AG04449 (cell line): ENCODE data around the gene TOPORS.

Source experiments
- CTCF ChIA-PET: fragments of 350-600 bp; formaldehyde crosslinking; extraction: SDS; loops from one replicate; lab custom pipeline; 2021; ENCODE audit warnings: antibody characterized with exemption; lab: Yijun Ruan, JAX
- POLR2A ChIA-PET: fragments of 400-600, 350-600 bp; formaldehyde crosslinking; extraction: SDS; loops from one replicate; lab custom pipeline; 2020; ENCODE audit warnings: antibody characterized with exemption, inconsistent platforms; lab: Yijun Ruan, JAX
- DNase-seq: peaks from one replicate; pipeline ENCODE4 v3.0.0-alpha.2; 2010; ENCODE audit warnings: low read depth, low spot score
- H3K4me3 ChIP-seq: 2 replicates; pipeline ENCODE4 v1.5.1; 2011; ENCODE audit warnings: low read depth, mild to moderate bottlenecking, control low read depth, low read length
- TF ChIP-seq, protein P1 (sequence below): IDR thresholded peaks from one replicate; pipeline ENCODE4 v1.5.1; 2011; ENCODE audit warnings: mild to moderate bottlenecking, moderate library complexity, low read length, control low read depth, inconsistent platforms; ENCODE audit not compliant: insufficient read depth; ENCODE audit errors: missing control alignments

TOPORS gene

GRCh38 chr9:32490601-32491000, 61.8 kb downstream of the TOPORS start:
- TF ChIP-seq, protein P1, sequence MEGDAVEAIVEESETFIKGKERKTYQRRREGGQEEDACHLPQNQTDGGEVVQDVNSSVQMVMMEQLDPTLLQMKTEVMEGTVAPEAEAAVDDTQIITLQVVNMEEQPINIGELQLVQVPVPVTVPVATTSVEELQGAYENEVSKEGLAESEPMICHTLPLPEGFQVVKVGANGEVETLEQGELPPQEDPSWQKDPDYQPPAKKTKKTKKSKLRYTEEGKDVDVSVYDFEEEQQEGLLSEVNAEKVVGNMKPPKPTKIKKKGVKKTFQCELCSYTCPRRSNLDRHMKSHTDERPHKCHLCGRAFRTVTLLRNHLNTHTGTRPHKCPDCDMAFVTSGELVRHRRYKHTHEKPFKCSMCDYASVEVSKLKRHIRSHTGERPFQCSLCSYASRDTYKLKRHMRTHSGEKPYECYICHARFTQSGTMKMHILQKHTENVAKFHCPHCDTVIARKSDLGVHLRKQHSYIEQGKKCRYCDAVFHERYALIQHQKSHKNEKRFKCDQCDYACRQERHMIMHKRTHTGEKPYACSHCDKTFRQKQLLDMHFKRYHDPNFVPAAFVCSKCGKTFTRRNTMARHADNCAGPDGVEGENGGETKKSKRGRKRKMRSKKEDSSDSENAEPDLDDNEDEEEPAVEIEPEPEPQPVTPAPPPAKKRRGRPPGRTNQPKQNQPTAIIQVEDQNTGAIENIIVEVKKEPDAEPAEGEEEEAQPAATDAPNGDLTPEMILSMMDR, result no peak
- DNase-seq, result no peak
- no peak overlapping the region for H3K4me3 ChIP-seq
- CTCF ChIA-PET, result interaction anchor here (1.3 kb wide), 1 partner anchor 90 kb away, joined by 7 read pairs; no protein-coding TSS in a partner anchor
- POLR2A ChIA-PET, result no interaction called here
